ENCODE results near the gene SAMD10.
"Not testable (repeated sequence)": the region's sequence is repeated elsewhere in the genome, so short reads cannot be mapped to it uniquely, and the experiment has no call there.

SAMD10 gene

DNA sequence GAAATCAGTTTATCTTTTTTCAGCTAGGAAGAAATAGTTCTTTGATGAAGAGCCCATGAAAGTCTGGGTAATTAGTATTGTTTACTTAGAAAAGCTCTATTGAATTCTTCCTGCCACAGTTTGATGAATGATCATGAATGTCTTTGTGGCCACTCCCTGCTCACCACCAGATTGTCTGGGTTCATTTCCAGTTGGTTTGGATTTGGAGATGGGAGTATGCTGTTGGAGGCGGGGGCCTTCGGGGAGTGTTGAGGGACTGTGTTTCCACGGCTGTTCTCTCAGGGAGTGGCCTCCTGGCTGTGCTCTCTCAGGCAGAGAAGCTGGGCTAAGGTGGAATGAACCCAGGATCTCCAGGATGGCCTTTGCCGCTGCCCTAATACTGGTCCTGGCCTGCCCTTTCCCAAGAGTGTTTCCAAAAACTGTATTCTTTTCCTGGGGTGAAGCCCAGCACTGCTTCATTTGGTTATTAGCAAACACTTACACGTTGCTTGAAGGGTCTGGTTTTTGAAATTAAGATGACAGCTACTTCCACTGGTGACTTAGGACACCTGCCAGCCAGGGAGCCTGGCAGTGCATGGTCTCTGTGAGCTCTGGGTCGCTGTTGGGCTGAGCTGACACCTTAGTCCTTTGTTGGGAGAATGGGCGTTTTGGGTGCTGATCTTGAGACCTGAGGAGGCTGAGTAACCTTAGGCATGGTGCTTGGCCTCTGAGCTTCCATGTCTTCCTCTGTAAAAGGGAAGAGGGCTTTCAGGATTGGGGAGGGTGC lies 24.7 kb upstream of the SAMD10 start:
- DNase-seq (ENCODE audit: low spot score): no peak

GRCh38 chr20:64001607-64002011 lies 22.2 kb upstream of the SAMD10 start:
- no peak for DNase-seq (ENCODE audit: low spot score)

GRCh38 chr20:64000906-64001305 lies 21.5 kb upstream of the SAMD10 start:
- DNase-seq (ENCODE audit: low spot score): no peak

GRCh38 chr20:63982937-63983336 lies 3.5 kb upstream of the SAMD10 start:
- no peak for DNase-seq (ENCODE audit: low spot score)

DNA sequence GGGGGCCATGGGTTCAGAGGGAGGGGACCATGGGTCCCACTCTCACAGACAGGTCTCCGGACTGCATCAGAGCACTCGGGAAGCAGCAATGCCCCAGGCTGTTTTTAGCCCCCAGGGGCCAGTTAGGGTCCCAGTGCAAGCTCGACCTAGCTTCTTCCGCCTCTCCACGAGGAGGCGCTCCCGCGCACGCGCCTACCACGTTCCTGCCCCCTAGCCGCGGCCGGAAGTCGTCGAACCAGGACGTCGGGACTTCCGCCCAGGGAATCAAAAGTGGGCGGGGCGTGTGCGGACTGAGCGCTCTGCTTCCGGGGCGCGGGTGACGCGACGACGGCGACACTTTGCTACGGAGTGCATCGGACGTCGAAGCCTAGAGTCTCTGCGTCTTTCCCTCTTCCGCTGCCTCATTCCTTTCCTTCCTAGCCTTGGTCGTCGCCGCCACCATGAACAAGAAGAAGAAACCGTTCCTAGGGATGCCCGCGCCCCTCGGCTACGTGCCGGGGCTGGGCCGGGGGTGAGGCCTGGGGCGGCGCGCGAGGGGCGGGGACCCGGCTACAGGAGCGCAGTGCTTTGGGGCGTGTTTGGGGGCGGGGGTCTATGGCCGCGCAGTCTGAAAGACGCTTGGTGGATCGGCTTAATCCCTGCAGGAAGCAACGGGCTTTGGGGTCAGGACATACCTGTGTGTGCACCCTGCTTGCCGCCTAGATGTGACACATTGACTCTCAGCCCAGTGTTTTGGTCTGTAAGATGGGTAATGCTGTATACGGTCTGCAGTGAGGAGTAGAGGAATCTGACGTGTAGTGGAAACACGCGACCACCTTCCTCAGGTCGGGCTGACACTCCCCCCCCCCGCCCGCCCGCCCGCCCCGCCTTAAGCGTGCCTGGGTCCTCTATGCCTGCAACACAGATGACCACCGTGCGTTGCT lies 1.6 kb upstream of the SAMD10 start, which contains the start of gene PRPF6:
Gene PRPF6 (plus strand): TSS at position 327 of the 923 bp plus-strand sequence. CDS start 114 bp downstream, at position 441.
- peak; percentile 99 for DNase-seq (ENCODE audit: low spot score)

- no peak for DNase-seq (ENCODE audit: low spot score)
Observed at GRCh38 chr20:63980317-63980805, 919 bp upstream of the SAMD10 start.

- DNase-seq (ENCODE audit: low spot score): no peak
Observed at GRCh38 chr20:63979229-63979556, 249 bp downstream of the SAMD10 start.

GRCh38 chr20:63978319-63979228 lies 868 bp downstream of the SAMD10 start:
- peak; percentile 67 for DNase-seq (ENCODE audit: low spot score)

- peak; percentile 34 for DNase-seq (ENCODE audit: low spot score)
Observed at GRCh38 chr20:63977739-63978276, 1.6 kb downstream of the SAMD10 start.

GRCh38 chr20:63976980-63977738 lies 2.3 kb downstream of the SAMD10 start:
- DNase-seq (ENCODE audit: low spot score): peak; percentile 27

DNA sequence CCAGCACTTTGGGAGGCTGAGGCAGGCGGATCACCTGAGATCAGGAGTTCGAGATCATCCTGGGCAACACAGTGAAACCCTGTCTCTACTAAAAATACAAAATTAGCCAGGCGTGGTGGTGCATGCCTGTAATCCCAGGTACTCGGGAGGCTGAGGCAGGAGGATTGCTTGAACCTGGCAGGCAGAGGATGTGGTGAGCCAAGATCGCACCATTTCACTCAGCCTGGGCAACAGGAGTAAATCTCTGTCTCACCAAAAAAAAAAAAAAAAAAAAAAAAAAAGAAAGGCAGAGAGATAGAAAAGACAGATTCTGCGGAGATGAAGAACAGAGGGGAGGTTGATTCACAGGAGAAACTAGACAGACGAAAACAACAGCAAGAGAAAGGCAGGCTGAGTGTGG lies 2.9 kb downstream of the SAMD10 start:
- DNase-seq (ENCODE audit: low spot score): not testable (repeated sequence)

- DNase-seq (ENCODE audit: low spot score): peak; percentile 25
Observed at GRCh38 chr20:63974402-63975200, 4.8 kb downstream of the SAMD10 start.

DNA sequence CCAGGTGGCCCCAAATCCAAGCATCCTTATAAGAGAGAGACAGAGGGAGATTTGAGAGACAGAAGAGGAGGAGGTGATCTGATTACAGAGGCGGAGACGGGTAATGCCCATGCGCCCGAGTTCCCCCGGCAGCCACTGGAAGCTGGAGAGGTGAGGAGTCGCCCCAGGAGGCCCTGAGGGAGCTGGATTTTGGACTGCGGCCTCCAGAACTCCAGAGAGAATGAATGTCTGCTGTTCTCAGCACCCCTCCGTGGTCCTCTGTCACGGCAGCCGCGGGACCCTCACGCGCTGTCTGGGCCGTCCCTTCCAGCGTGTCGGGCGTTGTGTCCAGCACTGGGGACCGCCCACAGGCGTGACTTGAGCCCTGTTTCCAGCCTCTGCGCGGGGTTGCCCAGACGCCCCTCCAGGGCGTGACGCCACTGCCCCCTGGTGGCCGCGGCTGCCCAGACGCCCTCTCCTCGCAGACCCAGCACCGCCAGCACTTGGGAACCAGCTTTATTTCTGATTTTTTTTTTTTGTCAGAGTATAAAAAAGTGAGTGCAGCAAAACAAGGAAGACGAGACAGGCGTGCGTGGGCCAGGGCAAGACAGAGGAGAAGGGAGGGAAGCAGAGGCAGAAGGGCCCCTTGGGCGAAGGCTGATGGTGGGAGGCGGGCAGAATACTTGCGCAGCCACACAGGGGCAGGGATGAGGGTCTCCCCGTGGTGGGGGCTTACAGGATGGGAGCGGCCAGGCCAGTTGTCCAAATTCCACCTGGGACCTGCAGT lies 5.6 kb downstream of the SAMD10 start:
- peak; percentile 89 for DNase-seq (ENCODE audit: low spot score)

GRCh38 chr20:63973160-63973479 lies 6.3 kb downstream of the SAMD10 start:
- DNase-seq (ENCODE audit: low spot score): no peak

DNA sequence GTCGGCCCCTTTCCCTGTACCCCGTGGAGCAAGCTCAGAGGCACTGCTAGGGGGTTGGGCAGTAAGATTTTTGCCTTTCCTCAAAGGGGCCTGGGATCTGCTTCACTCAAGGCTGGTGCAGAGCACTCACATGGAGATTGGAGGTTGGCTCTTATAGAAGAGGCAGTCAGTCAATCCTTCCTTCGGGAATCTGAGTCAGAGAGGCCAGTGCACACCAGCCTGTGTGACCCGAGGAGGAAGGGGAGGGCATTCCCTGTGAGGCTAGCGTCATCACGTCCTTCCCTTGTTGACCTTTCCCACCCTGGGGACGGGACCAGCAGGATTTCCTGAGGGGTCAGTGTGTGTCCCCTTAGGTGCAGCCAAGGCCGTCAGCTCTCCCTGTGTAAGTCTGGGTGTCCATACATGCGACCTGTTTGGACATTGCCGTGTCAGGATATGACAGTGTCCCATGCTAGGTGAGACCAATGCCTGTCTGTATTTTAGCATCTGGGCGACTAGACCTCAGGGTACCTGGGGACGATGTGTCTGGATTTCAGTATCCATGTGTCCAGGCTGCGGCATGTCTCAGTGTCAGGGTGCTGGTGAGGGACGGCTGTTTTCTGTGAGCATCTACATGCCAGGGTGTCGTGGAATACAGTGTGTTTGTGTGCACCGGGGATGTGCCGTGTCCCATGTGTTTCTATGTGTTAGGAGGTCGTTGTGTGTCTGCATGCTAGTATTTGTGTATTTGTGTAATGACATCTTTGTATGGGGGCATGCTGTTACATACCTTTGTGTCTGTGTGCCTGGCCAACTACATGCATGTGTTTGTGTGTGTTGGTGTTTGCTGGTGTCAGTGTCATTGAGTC lies 6.9 kb downstream of the SAMD10 start:
- peak; percentile 27 for DNase-seq (ENCODE audit: low spot score)

DNA sequence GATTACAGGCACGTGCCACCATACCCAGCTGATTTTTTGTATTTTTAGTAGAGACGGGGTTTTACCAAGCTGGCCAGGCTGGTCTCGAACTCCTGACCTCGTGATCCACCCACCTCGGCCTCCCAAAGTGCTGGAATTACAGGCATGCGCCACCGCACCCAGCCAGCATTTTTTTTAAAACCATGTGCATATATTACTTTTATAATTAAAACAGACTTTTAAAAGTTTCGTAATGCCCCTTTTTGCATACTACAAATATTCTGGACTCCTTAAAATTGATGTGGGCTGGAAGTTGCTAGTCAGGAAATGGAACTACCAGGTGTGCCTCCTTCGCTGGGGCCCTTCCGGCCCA lies 7.5 kb downstream of the SAMD10 start:
- not testable (repeated sequence) for DNase-seq (ENCODE audit: low spot score)

GRCh38 chr20:63970714-63971431 lies 8.6 kb downstream of the SAMD10 start:
- DNase-seq (ENCODE audit: low spot score): no peak

All from SK-N-DZ (cell line).